Type B pancreatic cell (in vitro differentiated cells): ENCODE data around the gene C2orf68. TPM values are rescaled to one million over a fixed set of nuclear protein-coding genes. Genes with fewer than 3 reads are reported as not detected.

Source experiments
- DNase-seq: peaks from one replicate; pipeline ENCODE4 v3.0.0; 2021; ENCODE audit warnings: mixed read lengths; ENCODE audit not compliant: unreplicated experiment; ENCODE audit errors: extremely low spot score
- H3K27ac Mint-ChIP-seq: 2 replicates; pipeline ENCODE4 v1.8.0; 2021; ENCODE audit warnings: mild to moderate bottlenecking, mixed read lengths
- H3K27me3 Mint-ChIP-seq: 2 replicates; pipeline ENCODE4 v1.8.0; 2021; ENCODE audit warnings: mixed read lengths
- H3K36me3 Mint-ChIP-seq: 2 replicates; pipeline ENCODE4 v1.8.0; 2021; ENCODE audit warnings: mixed read lengths
- H3K4me1 Mint-ChIP-seq: one replicate; pipeline ENCODE4 v1.8.0; 2021; ENCODE audit warnings: mixed read lengths; ENCODE audit not compliant: unreplicated experiment
- H3K4me3 Mint-ChIP-seq: 2 replicates; pipeline ENCODE4 v1.8.0; 2021; ENCODE audit warnings: mild to moderate bottlenecking, mixed read lengths
- H3K9me3 Mint-ChIP-seq: 2 replicates; pipeline ENCODE4 v1.8.0; 2021; ENCODE audit warnings: mixed read lengths
- total RNA-seq: library from RNA; stranded (reverse); gene quantifications from 2 replicates; pipeline ENCODE4 v1.2.1, GENCODE V29; 2021; ENCODE audit warnings: low replicate concordance
- TF ChIP-seq, protein P1 (sequence below): fragments of 200-600 bp; sonication (generic); conservative IDR thresholded peaks from 2 replicates; pipeline ENCODE4 v1.5.0; 2021; ENCODE audit warnings: antibody characterized with exemption, mild to moderate bottlenecking

The C2orf68 gene
- total RNA-seq, 1 donor from 2014 or later: 66.6 TPM

DNA sequence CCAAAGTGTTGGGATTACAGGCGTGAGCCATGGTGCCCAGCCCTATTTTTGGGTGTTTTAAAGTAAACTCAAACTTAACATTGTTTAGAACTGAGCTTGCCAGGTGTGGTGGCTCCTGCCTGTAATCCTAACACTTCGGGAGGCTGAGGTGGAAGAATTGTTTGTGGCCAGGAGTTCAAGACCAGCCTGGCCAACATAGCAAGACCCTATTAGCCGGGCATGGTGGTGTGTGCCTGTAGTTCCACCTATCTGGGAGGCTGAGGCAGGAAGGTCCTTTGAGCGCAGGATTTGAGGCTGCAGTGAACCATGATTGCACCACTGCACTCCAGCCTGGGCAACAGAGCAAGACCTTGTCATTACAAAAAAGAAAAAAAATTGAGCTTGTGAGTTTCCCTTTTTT is 38.6 kb upstream of the C2orf68 start:
- TF ChIP-seq, protein P1, sequence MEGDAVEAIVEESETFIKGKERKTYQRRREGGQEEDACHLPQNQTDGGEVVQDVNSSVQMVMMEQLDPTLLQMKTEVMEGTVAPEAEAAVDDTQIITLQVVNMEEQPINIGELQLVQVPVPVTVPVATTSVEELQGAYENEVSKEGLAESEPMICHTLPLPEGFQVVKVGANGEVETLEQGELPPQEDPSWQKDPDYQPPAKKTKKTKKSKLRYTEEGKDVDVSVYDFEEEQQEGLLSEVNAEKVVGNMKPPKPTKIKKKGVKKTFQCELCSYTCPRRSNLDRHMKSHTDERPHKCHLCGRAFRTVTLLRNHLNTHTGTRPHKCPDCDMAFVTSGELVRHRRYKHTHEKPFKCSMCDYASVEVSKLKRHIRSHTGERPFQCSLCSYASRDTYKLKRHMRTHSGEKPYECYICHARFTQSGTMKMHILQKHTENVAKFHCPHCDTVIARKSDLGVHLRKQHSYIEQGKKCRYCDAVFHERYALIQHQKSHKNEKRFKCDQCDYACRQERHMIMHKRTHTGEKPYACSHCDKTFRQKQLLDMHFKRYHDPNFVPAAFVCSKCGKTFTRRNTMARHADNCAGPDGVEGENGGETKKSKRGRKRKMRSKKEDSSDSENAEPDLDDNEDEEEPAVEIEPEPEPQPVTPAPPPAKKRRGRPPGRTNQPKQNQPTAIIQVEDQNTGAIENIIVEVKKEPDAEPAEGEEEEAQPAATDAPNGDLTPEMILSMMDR: no peak
- H3K36me3 Mint-ChIP-seq: peaks cover 24% of the 10 kb centered on the region
- H3K9me3 Mint-ChIP-seq: no peaks in the 10 kb centered on the region
- no peaks in the 10 kb centered on the region for H3K4me1 Mint-ChIP-seq
- no peaks in the 10 kb centered on the region for H3K27me3 Mint-ChIP-seq
- no peak overlapping the region for H3K27ac Mint-ChIP-seq
- no peak for DNase-seq
- no peak overlapping the region for H3K4me3 Mint-ChIP-seq

DNA sequence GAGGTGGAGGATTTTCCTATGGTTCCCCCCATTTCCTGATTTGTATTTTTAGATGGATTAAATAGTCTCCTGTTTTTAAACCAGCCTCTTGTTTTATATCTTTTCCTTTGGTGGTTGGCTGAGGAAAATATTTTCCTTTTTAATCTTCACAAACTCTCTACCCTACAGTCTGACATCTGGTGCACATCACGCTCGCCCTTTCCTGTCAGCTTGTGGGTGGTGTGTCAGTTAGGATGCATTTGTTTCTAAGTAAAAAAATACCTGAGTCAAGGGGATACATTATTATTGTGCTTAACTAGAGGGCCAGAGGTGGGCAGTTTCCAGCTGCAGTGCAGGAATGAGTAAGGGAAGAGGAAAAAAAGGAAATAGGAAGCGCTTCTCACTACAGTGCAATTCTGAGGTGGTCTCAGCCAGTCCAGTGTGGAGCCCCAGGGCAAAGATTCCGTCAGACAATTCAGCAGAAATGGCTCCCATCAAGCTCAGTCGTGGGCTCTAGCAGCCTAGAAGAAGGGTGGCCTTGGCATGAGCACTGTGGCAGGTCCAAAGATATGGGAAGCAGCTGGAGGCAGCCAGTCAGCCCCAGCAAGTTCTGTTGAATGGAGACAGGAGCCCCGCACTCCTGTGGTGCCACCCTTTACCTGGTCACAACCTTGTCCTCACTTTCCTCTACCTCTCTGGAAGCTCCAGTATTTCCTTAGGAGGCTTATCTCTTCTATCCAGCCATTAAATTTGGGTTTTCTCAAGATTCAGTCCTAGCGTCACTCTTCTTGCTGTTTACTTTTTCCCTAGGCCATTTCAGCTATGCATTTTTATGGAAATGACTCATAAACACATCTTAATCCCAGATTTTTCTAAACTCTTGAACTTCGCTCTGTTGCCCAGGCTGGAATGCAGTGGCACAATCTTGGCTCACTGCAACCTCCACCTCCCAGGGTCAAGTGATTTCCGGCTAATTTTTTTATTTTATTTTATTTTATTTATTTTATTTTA is 37.6 kb upstream of the C2orf68 start:
- TF ChIP-seq, protein P1: no peak
- H3K27me3 Mint-ChIP-seq: no peaks in the 10 kb centered on the region
- no peak for DNase-seq
- no peak overlapping the region for H3K4me3 Mint-ChIP-seq
- no peaks in the 10 kb centered on the region for H3K9me3 Mint-ChIP-seq
- H3K27ac Mint-ChIP-seq: no peak overlapping the region
- no peaks in the 10 kb centered on the region for H3K4me1 Mint-ChIP-seq
- peaks cover 24% of the 10 kb centered on the region for H3K36me3 Mint-ChIP-seq

DNA sequence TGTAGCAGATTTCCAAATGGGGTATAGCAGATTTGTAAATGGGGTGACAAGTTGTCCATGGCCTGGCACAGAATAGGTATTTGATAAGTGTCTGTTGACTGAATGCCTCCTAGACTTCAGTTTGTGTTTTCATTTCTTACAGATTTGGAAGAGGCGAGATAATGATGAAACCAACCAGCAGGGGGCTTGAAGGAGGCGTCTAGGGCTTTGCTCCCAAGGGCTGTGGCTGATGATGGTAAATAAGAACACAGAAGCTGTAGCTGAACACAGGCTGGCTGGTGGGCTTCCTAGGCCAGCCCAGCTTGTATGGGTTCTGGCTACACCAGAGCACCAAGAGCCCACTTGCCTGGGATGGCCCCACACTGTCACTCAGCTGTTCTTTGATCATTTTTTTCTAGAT is 36.8 kb upstream of the C2orf68 start:
- Mint-ChIP-seq H3K9me3 (no peaks in the 10 kb centered on the region), H3K4me1 (no peaks in the 10 kb centered on the region), H3K27me3 (no peaks in the 10 kb centered on the region), H3K4me3 (no peak overlapping the region), H3K27ac (peak overlapping the region; percentile 62), H3K36me3 (peaks cover 24% of the 10 kb centered on the region)
- TF ChIP-seq, protein P1: peak; percentile 66
- DNase-seq: no peak

DNA sequence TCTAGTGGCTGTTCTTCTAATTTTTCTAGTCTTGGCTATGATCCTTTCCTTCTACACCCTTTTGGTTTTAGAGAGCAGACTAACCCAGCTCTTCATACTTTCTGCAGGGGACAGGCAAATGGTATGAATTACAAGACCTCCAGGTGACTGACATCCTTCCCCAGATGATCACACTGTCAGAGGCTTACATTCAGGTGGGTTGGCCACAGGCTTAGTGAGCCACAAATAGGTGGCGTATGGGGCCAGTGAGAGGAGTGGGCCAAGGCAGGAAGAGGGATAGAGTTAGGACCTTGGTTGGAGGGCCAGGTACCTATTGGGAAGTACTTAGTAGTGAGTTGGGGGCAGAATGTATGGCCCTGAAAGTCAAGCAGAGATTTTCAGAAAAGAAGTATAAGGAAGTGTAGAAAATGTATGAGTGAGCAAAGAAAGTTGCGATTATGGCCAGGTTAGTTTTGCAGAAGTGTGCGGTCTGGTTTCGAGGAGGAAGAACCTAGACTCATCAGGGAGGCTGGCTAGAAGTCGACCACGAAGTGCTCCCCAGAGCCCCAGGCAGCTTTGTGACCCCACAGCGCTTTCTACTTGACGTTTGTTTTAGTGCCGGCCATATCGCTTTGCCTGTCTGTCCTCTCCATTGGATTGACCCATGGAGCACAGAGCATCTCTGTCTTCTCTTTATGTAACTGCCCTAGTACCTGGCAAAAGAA is 36.1 kb upstream of the C2orf68 start:
- no peak for DNase-seq
- peaks cover 20% of the 10 kb centered on the region for H3K36me3 Mint-ChIP-seq
- TF ChIP-seq, protein P1: no peak
- H3K4me1 Mint-ChIP-seq: no peaks in the 10 kb centered on the region
- H3K9me3 Mint-ChIP-seq: no peaks in the 10 kb centered on the region
- no peaks in the 10 kb centered on the region for H3K27me3 Mint-ChIP-seq
- H3K27ac Mint-ChIP-seq: peak overlapping the region; percentile 62
- no peak overlapping the region for H3K4me3 Mint-ChIP-seq

DNA sequence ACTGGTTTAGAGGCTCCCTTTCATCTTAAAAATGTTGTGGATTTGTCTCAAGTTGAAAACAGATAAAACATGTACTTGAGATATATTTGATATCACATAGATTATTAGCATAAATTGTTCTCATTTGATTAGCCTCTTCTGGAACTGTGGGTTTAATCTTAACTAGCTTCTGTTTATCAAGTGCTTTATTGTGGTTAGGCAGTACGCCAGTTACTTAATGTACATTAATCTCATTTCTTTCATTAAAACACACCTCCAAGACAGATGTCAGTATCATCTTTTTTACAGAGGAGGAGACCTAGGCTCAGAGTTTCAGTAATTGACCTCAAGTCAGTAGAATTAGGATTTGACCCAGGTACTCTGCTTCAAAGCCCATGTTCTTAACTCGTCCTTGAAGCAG is 34.3 kb upstream of the C2orf68 start:
- H3K27me3 Mint-ChIP-seq: no peaks in the 10 kb centered on the region
- TF ChIP-seq, protein P1: no peak
- no peaks in the 10 kb centered on the region for H3K9me3 Mint-ChIP-seq
- H3K36me3 Mint-ChIP-seq: peaks cover 33% of the 10 kb centered on the region
- no peaks in the 10 kb centered on the region for H3K4me1 Mint-ChIP-seq
- H3K4me3 Mint-ChIP-seq: no peak overlapping the region
- DNase-seq: no peak
- H3K27ac Mint-ChIP-seq: no peak overlapping the region
